A375 (cell line): Measurements from ENCODE around the gene GSTCD. TPM values are rescaled to one million over a fixed set of nuclear protein-coding genes. Genes with fewer than 3 reads are reported as not detected.

Experiments used
- total RNA-seq: library from RNA; depleted of rRNA; stranded (reverse); fragments of >200 nt; shearing (Covaris generic); gene quantifications from 2 replicates; pipeline ENCODE4 v1.2.3, GENCODE V29; 2014; rRNA removed

Gene GSTCD
- total RNA-seq = 12.8 and 16.4 TPM in 2 replicates

GRCh38 chr4:105708181-105709080 lies at the start of gene GSTCD, which contains the start of gene INTS12:
Gene GSTCD (plus strand): TSS chr4:105708784. CDS start chr4:105717614, 8,830 bp downstream.
Gene INTS12 (minus strand): TSS chr4:105708689. CDS start chr4:105700005, 8,684 bp downstream.

GRCh38 chr4:105894660-105895582 lies 186.3 kb downstream of the GSTCD start, which contains the start of gene NPNT:
Gene NPNT (plus strand): TSS chr4:105895471. CDS start chr4:105895653, 182 bp downstream.

Other genes starting within 250 kb of the GSTCD start
- gene PPA2, start 234.7 kb upstream of the GSTCD start, total RNA-seq = 64.5 and 78.8 TPM in 2 replicates
- not detected in 2 replicates for gene ARHGEF38, start 156.2 kb upstream of the GSTCD start, total RNA-seq
- gene INTS12, start 95 bp upstream of the GSTCD start, total RNA-seq = 16.9 and 17.8 TPM in 2 replicates
- 0.11 TPM in 1 of 2 replicates, not detected in the other for gene NPNT, start 186.7 kb downstream of the GSTCD start, total RNA-seq